Endodermal cell (in vitro differentiated cells): ENCODE measurements around the gene PNLIPRP3. TPM values are rescaled to one million over a fixed set of nuclear protein-coding genes. Genes with fewer than 3 reads are reported as not detected.

Source experiments
- DNase-seq: peaks from one replicate; pipeline ENCODE4 v3.0.0-alpha.2; 2017
- H3K27ac ChIP-seq: 2 replicates; pipeline ENCODE4 v1.5.1; 2013; ENCODE audit warnings: mild to moderate bottlenecking, low read depth, low read length, moderate library complexity
- H3K27me3 ChIP-seq: 2 replicates; pipeline ENCODE4 v1.6.1; 2013; ENCODE audit warnings: mild to moderate bottlenecking, low read length, moderate library complexity; ENCODE audit not compliant: insufficient read depth, control insufficient read depth, poor library complexity, severe bottlenecking
- H3K36me3 ChIP-seq: 2 replicates; pipeline ENCODE4 v1.7.0; 2013; ENCODE audit warnings: mild to moderate bottlenecking, low read length, moderate library complexity; ENCODE audit not compliant: control insufficient read depth, insufficient read depth
- H3K4me1 ChIP-seq: one replicate; pipeline ENCODE4 v1.7.0; 2013; ENCODE audit warnings: low read length; ENCODE audit not compliant: control insufficient read depth, insufficient read depth
- H3K4me3 ChIP-seq: 2 replicates; pipeline ENCODE4 v1.5.1; 2013; ENCODE audit warnings: mild to moderate bottlenecking, low read length, moderate library complexity
- H3K9ac ChIP-seq: 2 replicates; pipeline ENCODE4 v1.6.1; 2013; ENCODE audit warnings: mild to moderate bottlenecking, low read length, moderate library complexity; ENCODE audit not compliant: poor library complexity, severe bottlenecking; ENCODE audit errors: extremely low read depth
- H3K9me3 ChIP-seq: 2 replicates; pipeline ENCODE4 v1.6.1; 2013; ENCODE audit warnings: mild to moderate bottlenecking, low read length, moderate library complexity; ENCODE audit not compliant: control insufficient read depth
- H3K27ac Mint-ChIP-seq: 2 replicates; pipeline ENCODE4 v1.8.0; 2020; ENCODE audit warnings: mixed read lengths
- H3K27me3 Mint-ChIP-seq: 2 replicates; pipeline ENCODE4 v1.8.0; 2021; ENCODE audit warnings: mild to moderate bottlenecking, mixed read lengths; ENCODE audit not compliant: insufficient read depth
- H3K36me3 Mint-ChIP-seq: 2 replicates; pipeline ENCODE4 v1.8.0; 2020; ENCODE audit warnings: low read depth, mixed read lengths
- H3K4me1 Mint-ChIP-seq: 2 replicates; pipeline ENCODE4 v1.8.0; 2020; ENCODE audit warnings: mixed read lengths
- H3K4me3 Mint-ChIP-seq: 2 replicates; pipeline ENCODE4 v1.8.0; 2020; ENCODE audit warnings: mild to moderate bottlenecking, moderate library complexity, mixed read lengths
- H3K9me3 Mint-ChIP-seq: 2 replicates; pipeline ENCODE4 v1.8.0; 2020; ENCODE audit warnings: mild to moderate bottlenecking, mixed read lengths
- WGBS, 2 experiments: methylation state at CpG; one replicate each; pipeline versions ENCODE4 v1.1.5 to v1.1.7; 2013; ENCODE audit warnings: missing lambda C conversion rate in 2 of 2, mixed read lengths in 1 of 2; ENCODE audit not compliant: insufficient coverage in 1 of 2, insufficient read length in 1 of 2; 5-methylcytosine and 5-hydroxymethylcytosine counted together
- total RNA-seq, 2 donors: library from RNA; stranded (reverse); fragmentation: NEBNext Ultra II Directional in 1 of 2; extraction: Animal tissue kit (Norgen Biotek cat#: 25700) in 1 of 2; gene quantifications; 2 replicates in 1 of 2; 3 replicates in 1 of 2; pipeline ENCODE4 v1.2.1, GENCODE V29; 2021
- TF ChIP-seq, protein P1 (sequence below): fragments of 200-600 bp; sonication (generic); conservative IDR thresholded peaks from 2 replicates; pipeline ENCODE4 v1.5.0; 2021; ENCODE audit warnings: antibody characterized with exemption, mild to moderate bottlenecking

PNLIPRP3 gene
- total RNA-seq, 2 donors from 2014 or later: not detected

DNA sequence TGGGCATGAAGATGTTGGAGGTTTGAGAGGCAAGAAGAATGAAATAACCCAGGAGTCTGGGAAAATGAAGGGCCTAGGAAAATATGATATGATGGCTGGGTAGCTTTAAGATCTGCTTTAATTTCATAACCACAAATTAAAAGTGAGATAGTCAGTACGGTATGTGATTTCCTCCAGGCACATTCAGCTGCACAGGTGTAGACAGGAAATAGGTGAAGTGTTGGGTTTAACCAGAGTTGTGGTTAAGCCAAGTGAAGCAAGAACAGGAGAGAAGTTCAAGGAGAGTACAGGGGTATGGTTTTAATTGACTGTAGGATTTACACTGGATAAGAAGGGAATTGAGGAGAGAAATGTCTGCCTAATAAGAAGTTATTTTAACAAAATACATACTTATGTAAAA is 2.6 kb downstream of the PNLIPRP3 start:
- Mint-ChIP-seq H3K27ac (no peak overlapping the region), H3K27me3 (peaks cover 2% of the 10 kb centered on the region), H3K4me3 (no peak overlapping the region), H3K4me1 (no peaks in the 10 kb centered on the region), H3K36me3 (no peaks in the 10 kb centered on the region), H3K9me3 (no peaks in the 10 kb centered on the region)
- Histone ChIP-seq H3K4me3 (no peak overlapping the region), H3K9ac (no peak overlapping the region), H3K4me1 (no peaks in the 10 kb centered on the region), H3K27ac (no peak overlapping the region), H3K36me3 (no peaks in the 10 kb centered on the region), H3K27me3 (no peaks in the 10 kb centered on the region), H3K9me3 (no peaks in the 10 kb centered on the region)
- TF ChIP-seq, protein P1, sequence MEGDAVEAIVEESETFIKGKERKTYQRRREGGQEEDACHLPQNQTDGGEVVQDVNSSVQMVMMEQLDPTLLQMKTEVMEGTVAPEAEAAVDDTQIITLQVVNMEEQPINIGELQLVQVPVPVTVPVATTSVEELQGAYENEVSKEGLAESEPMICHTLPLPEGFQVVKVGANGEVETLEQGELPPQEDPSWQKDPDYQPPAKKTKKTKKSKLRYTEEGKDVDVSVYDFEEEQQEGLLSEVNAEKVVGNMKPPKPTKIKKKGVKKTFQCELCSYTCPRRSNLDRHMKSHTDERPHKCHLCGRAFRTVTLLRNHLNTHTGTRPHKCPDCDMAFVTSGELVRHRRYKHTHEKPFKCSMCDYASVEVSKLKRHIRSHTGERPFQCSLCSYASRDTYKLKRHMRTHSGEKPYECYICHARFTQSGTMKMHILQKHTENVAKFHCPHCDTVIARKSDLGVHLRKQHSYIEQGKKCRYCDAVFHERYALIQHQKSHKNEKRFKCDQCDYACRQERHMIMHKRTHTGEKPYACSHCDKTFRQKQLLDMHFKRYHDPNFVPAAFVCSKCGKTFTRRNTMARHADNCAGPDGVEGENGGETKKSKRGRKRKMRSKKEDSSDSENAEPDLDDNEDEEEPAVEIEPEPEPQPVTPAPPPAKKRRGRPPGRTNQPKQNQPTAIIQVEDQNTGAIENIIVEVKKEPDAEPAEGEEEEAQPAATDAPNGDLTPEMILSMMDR: no peak
- WGBS, 2 experiments: 97 to 100% methylated on average over 1 of the region's 1 CpG
- no peak for DNase-seq

DNA sequence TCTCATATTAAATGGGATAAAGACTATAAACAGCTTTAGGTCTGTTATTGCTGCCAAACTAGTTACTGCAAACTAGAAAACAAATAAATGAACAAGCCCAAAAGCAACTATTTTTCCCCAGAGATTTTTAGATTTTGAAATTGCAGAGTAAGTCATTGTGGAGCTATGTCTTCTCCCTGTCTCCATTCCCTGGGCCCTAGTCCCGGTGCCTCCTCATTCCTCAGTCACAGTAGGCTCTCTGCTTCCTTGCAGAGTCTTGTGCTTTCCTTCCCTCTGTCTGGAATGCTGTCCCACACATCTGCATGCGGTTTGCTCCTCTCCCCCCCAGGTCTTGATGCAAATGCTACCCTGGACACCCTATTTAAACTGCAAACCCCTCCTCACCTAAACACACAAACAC is 4.0 kb downstream of the PNLIPRP3 start:
- DNase-seq: no peak
- H3K9me3 Mint-ChIP-seq: no peaks in the 10 kb centered on the region
- 53 to 80% methylated on average over 2 of the region's 2 CpGs for WGBS, 2 experiments
- H3K4me1 Mint-ChIP-seq: no peaks in the 10 kb centered on the region
- no peaks in the 10 kb centered on the region for H3K27me3 Mint-ChIP-seq
- Histone ChIP-seq H3K9ac (no peak overlapping the region), H3K27ac (no peak overlapping the region), H3K9me3 (no peaks in the 10 kb centered on the region), H3K27me3 (no peaks in the 10 kb centered on the region), H3K4me3 (no peak overlapping the region), H3K4me1 (no peaks in the 10 kb centered on the region), H3K36me3 (no peaks in the 10 kb centered on the region)
- H3K36me3 Mint-ChIP-seq: no peaks in the 10 kb centered on the region
- no peak overlapping the region for H3K4me3 Mint-ChIP-seq
- TF ChIP-seq, protein P1: no peak
- H3K27ac Mint-ChIP-seq: no peak overlapping the region

DNA sequence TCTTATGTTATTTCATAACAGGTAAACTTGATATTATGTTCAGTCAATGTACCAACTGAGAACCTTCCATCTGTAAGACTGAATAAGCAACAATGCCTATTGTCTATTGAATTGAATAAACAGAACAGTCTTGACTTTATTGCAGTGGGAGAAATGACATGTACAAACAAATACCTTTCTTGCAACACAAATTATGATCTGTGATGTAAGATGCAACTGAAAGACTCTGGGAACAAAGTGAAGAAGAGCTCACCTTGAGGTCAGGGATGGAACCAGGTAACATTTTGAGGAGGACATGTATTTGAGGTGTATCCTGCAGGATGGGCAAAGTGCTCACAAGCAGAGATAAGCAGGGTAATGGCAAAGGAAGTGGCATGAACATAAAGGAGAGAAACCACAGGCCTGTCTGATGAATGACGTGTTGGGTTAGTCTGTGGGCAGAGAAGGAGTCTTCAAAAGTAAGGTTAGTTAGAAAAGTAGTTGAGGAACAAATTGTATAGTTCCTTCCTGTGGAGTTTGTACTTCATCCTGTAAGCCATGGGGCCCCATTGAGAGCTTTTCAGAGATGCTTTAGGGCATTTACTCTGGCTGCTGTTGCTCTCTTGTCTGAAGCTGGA is 9.5 kb downstream of the PNLIPRP3 start:
- Histone ChIP-seq H3K9me3 (no peaks in the 10 kb centered on the region), H3K27me3 (no peaks in the 10 kb centered on the region), H3K27ac (no peak overlapping the region), H3K36me3 (no peaks in the 10 kb centered on the region), H3K9ac (no peak overlapping the region), H3K4me1 (no peaks in the 10 kb centered on the region), H3K4me3 (no peak overlapping the region)
- no peak for DNase-seq
- TF ChIP-seq, protein P1: no peak
- Mint-ChIP-seq H3K4me3 (no peak overlapping the region), H3K36me3 (no peaks in the 10 kb centered on the region), H3K9me3 (no peaks in the 10 kb centered on the region), H3K27me3 (no peaks in the 10 kb centered on the region), H3K27ac (no peak overlapping the region), H3K4me1 (no peaks in the 10 kb centered on the region)
- WGBS, 2 experiments: 86 to 95% methylated on average over 1 of the region's 1 CpG
